T-helper 1 cell treated with Interleukin-12 subunit alpha and Interleukin-12 subunit beta and Interleukin-4 antibody, amounts not matched to agents 30 ng/mL and 1 ng/mL, for 36 hours (primary cell): ENCODE data around the gene LINC00237. TPM values are rescaled to one million over a fixed set of nuclear protein-coding genes. Genes with fewer than 3 reads are reported as not detected.

Experiments
- intact Hi-C: fragments of 100-400 bp; cut with micrococcal nuclease; formaldehyde crosslinking; loops from one replicate; pipeline ENCODE4 v1.15.1; 2024
- total RNA-seq: library from RNA; stranded (reverse); gene quantifications from 2 replicates; pipeline ENCODE4 v1.2.3, GENCODE V29; 2022

Gene LINC00237
- total RNA-seq, result not detected in 2 replicates

DNA sequence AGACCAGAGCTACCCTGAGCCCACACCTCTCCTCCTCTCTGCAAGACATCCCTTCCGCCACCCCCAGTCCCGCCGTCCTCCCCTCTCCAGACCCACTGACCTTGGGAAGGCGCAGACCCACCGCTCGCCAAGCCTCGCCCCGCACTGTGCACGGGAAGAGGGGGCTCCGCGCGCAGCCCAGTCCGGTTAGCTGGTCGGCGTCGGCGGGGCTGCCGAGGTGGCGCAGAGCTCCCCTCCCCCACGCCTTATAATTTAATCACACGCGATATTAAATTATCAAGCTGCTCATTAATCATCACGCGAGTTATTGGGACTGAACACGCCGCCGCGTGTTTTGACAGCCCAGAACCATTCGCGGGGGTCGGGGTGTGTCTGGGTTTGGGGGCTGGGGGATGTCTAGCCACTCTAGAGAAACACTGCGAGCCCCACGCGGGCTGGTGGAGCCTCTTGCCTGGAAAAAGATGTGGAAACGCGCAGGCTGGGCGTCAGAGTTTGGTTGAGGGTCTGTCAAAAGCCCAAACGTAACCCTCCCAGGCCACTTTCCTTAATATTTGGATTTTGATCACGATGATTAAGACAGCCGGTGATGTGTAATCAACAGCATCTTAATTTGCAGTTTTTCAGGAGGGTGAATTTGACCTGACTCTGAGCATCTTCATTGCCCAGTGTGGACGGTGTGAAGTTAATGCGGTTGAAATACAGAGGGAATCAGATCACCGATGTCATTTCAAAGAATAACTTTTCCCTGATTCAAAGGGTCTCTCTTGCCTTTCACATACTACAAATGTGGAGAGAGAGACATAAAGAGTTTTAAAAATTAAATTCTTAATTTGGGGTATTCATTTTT, at the start of gene LINC00237:
Gene LINC00237 (minus strand): TSS at position 188 of the 847 bp plus-strand sequence.
- intact Hi-C loops, result loop anchor here (10.0 kb wide), 1 partner anchor 242 kb away; no protein-coding TSS in a partner anchor

DNA sequence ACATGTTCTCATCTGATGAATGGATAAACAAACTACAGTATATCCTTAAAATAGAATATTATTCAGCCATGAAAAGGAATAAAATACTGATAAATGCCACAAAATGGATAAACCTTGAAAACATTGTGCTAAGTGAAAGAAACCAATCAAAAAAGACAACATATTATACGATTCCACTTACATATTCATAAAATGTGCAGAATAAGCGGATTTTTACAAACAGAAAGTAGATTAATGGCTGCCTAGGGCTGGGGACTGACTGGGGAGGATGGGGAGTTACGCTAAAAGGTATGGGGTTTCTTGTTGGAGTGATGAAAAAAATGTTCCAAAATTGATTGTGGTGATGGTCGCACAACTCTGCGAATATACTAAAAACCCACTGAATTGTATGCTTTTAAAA, 49.1 kb upstream of the LINC00237 start:
- intact Hi-C loops, result no loop called here

- intact Hi-C loops, result no loop called here
These were observed 48.5 kb upstream of the LINC00237 start for GRCh38 chr20:21154692-21155091.

DNA sequence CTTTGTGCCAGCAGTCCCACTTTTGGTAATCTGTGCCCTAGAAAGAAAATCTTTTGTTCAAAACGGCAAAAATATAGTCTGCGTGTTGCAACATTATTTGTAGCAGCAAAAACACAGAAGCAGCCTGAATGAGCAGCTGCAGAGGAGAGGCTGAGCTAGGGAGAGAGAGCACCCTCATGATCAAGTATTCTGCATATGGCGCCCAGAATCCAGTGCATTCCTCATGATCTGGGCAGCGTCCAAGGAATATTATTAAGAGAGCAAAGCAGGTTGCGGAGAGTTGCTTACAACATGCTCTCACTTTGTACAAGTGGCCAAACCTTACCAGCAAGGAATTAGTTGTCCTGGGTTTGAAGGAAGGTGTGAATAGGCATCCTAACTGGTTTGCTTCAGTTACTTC, 45.6 kb upstream of the LINC00237 start:
- intact Hi-C loops, result no loop called here

DNA sequence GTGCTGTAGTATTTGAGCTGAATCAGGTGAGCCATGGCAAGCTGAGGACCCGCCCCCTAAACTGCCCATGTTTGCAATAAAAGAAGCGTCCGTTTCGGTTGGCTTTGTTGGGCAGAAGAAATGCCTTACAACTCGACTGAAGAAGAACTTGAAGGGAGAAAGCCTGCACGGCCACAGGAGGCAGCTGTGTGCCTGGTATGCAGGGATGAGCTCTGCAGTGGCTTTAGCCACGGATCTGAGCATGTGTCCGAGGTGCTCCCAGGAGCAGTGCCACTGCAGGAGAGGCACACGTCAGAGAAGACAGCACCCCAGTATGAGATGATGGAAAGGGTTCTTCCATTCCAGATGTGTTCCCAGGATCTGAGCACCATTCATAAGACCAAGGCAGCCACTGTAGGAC, 43.2 kb upstream of the LINC00237 start:
- intact Hi-C loops, result no loop called here

- intact Hi-C loops, result no loop called here
These were observed 41.4 kb upstream of the LINC00237 start for GRCh38 chr20:21147593-21147992.

DNA sequence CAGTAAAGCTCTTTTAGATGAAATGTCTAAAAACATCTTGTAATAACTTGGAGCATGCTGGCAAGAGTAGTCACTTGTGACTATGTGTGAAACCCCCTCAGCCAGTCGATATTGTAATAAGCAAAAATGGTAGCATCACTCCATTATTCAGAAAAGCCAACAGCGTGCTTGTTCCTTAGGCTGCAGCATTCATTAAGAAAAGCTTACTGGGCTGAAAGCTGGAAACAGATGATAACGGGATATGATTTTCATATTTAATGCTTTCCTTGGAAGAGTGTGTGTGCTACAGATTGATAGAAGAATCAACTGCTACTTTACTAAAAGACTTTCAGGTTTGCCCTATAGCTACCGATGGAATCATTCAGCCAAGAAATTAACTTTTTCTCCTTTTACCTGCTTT, 40.1 kb upstream of the LINC00237 start:
- intact Hi-C loops, result no loop called here

DNA sequence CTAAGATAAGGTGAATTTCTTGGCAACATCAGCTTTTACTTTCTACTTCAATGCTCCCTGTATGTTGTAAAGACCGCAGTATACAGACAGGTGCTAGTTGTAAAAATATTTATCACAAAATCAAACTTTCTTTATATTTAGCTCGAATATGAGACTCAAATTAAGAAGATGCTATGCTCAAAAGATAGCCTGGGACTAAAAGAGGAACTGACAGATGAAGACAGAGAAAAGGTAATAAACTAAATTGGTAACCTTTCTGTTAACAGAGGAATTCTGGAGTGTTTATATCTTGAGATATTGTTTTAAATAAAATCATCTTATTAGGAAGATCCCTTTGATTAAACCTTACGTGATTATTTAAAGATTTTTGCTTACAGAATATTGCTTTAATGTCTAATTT, 39.3 kb upstream of the LINC00237 start:
- intact Hi-C loops, result no loop called here

DNA sequence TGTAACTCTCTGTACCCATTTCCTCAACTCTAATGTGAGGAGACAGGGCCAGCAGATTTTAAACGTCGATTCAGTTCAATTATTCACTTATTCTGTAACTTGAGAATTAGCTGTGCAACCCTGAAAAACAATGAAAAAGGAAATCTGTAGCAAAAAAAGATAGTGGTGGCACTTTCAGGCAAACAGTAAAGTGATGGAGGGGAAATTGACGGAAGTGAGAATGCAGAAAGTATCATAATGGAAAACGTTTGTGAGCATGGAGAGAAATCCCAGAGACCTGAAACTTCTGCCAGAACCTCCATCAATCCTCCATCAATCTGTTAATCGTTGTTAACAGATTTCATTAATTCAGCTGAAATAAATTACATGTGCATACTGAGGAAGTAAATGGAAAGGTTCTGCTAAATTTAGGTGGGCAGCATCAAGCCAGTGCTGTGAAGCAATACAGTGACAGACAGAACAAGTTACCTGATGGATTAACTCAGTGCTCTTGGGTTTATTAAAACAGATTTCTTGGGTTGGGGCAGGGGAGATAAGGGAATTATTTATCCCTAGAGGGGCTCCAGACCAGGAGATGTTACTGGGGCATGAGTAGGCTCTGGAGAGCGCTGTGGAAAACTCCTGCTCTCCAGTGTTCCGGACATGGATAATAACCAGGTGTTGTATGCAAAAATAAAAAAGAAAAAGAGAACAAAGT, 37.2 kb upstream of the LINC00237 start:
- intact Hi-C loops, result no loop called here

- intact Hi-C loops, result no loop called here
These were observed 35.7 kb upstream of the LINC00237 start for GRCh38 chr20:21141825-21142224.

DNA sequence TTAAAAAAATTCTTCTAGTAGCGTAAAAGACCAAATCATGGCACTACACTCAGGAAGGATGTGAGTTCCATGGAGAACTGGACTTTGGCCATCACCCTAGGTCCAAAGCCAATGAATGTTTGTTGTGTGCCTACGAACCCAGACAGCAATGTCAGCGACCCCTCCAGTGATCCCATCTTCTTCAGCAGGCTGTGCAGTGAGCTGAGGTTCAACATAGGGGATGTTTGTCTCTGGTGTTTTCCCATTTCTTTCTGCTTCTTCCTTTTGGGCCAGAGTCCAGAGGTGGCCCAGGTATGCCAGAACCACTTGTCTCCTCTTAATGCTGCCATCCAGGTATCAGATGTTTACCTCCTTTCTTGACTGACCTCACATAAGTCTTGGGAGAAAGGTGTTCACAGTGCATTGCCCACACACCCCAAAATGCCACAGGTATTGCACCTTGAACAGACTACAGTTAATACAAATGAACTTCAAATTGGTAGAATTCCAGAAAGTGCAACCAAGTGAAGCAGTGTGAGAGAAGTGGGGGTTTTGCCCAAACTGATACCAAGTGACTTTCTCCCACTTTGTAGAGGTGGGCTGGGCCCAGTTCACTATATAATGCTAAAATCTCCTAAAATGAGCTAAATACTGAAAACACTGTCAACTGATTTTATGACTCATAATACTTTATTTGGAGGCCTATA, 33.9 kb upstream of the LINC00237 start:
- intact Hi-C loops, result no loop called here

- intact Hi-C loops, result no loop called here
These were observed 30.9 kb upstream of the LINC00237 start for GRCh38 chr20:21137078-21137477.

DNA sequence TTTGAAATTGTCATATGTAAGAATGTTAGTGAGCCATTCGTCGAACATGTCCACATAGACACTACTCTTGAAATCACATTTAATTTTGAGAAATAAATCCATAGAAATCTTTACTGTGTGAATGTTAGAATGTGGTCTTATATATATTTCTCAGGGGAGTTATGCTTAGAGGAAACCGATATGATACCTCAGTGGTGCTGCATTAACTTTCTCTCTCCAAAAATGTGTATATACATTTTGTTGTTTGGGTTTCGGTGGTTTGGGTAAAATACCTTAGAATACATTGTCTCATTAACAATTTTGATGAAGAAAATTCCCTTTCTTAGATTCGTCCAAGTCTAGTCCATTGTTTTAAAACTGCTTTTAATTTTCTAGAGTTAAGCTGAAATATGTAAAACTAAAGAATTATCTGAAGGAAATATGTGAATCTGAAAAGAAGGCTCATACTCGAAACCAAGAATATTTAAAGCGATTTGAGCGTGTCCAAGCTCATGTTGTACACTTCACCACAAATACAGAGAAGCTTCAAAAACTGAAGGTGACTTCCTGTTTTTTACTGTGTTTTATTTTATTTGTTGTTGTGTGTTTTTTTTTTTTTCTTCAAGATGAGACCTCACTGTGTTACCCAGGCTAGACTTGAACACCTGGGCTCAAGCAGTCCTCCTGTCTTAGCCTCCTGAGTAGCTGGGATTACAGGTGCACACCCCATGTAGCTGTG, 30.0 kb upstream of the LINC00237 start:
- intact Hi-C loops, result no loop called here

DNA sequence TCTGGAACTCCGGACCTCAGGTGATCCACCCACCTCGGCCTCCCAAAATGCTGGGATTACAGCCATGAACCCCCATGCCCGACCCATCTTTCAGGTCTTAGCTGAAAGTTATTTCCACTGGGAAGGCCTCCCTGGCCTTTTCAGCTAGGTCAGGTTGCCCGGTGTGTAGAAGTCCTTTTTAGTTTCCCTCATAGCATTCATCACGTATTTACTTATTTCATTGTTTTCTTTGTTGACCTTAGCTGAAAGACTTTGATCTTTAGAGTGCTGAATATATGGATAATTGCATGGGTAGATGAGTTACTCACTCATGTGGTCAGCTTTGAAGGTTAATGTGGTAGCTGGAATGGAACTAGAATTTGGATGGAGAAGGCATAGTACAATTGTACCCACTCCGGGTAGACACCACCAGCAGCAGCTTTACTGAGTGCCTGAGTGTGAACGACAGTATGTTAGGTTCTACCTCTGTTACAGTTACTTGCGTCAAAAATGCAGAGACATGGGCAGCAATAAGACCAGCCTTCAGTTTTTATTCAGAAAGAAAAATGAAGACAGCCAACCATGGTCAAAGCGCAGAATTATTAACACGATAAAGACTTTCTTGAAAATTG, 28.8 kb upstream of the LINC00237 start:
- intact Hi-C loops, result no loop called here

DNA sequence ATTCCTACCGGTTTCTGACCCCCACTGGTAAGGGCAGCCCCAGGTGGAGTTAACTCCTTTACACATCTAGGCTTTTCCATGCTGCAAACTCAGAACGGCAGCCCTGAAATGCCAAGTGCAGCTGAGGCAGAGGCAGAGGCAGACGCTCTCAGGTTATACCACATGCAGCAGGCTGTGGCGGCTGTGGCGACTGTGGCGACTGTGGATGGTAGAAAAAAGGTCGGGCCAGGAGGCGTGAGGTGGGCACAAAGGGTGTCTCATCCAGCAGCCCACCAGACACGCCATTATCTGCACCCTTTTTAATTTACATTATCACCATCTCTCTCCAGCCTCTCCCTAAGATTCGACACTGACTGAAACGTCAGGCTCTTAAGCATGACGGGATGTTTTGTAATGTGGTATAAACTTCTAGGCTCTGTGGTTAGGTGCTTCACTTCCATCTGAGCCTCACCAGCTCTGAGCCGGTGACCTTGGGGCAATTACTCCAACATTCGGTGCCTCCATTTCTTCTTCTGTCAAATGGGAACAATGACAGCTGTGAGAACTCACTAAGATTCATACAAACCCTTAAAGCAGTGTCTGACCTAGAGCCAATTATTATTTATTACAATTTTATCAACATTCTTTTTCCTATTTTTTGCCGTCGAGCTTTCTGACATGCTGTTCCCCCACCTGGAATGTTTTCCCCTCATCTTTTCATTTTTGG, 27.9 kb upstream of the LINC00237 start:
- intact Hi-C loops, result no loop called here

- intact Hi-C loops, result no loop called here
These were observed 27.2 kb upstream of the LINC00237 start for GRCh38 chr20:21133404-21133803.

DNA sequence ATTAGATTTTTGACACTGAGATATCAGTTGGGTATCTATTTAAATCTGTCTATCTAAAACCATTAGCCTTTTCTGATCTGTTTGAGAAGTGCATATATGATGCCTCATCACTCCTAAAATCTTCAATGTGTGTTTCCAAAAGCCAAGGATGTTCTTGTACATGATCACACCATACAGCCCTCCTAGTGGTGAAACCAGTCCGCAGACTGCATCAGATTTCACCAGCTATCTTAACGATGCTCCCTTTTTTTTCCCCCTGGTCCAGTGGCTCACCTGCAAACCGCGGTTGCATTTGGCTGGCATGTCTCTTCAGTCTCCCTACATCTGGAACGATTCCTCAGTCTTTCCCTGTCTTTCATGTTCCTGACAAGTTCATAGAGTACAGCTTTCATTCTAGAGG, 23.7 kb upstream of the LINC00237 start:
- intact Hi-C loops, result loop anchor here (5.0 kb wide), 2 partner anchors 107 to 1113 kb away; partner anchors contain the start of gene NAA20

DNA sequence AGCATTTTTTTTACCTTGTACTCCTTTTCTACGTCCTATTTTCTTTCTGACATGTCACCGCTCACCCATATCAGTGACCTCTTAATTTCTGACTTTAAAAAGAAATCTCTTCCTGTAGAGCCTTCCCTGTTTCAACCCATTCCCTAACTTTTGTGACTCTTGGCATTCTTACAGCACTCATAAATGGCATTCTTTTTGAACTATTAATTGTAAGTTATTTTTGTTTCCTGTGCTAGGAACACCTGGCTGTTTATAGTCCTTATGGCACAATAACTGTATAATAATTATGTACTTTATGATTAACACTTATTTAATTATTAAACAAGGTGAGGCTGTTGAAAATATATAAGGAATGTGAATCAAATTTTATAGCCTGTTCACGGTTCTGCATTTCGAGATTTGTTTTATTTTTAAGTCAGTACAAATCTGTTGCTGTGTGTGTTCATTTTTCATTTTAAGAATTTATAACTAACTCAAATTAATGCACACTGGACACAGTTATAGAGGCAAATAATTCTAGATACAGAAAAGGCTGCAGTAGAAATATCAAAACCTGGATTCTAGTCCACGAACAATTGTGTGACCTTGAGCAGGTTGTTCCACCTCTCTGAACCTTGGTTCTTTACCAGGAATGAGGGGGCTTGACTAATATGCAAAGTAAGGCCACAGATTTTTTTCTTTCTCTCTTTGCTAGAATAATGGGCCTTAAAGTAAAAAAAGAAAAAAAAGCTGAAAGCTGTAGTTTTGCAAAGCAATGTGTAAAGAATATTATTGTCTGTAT, 21.2 kb upstream of the LINC00237 start:
- intact Hi-C loops, result loop anchor here (2.0 to 5.0 kb wide), 4 partner anchors 39 to 1110 kb away; partner anchors contain the start of gene NAA20

DNA sequence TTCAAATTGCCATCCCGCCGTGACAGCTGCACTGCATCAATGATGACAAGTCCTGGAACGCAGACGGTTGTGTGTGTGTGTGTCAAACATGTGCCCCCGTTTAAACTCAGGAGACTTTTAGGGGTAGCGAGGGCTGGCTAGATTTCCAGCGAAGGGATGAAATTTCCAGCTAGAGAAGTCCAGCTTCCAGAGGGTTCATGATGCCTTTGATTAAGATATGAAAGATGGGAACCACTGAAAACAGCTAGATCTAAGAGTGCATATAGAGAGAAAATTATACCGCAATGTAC, 20.4 kb upstream of the LINC00237 start:
- intact Hi-C loops, result loop anchor here (1.0 to 5.0 kb wide), 5 partner anchors 40 to 1109 kb away; partner anchors contain the start of genes NAA20 and XRN2
